Liver (tissue), 9 donors: ENCODE data around the gene FLNC. TPM values are rescaled to one million over a fixed set of nuclear protein-coding genes. Genes with fewer than 3 reads are reported as not detected.

Experiments
- DNase-seq: peaks from one replicate; pipeline ENCODE4 v3.0.0-alpha.2; 2017; ENCODE audit warnings: low spot score
- H3K27ac ChIP-seq, 2 donors: one replicate each; pipeline ENCODE4 v1.7.0; 2013; ENCODE audit warnings: inconsistent platforms in 2 of 2, low read length in 2 of 2, control low read depth in 1 of 2, low read depth in 1 of 2, mild to moderate bottlenecking in 1 of 2
- H3K27me3 ChIP-seq, 4 donors: one replicate each; pipeline versions ENCODE4 v1.6.1 to v1.7.0; 2013; ENCODE audit warnings: low read length in 3 of 4, inconsistent platforms in 1 of 4, mild to moderate bottlenecking in 1 of 4, moderate library complexity in 1 of 4; ENCODE audit not compliant: control insufficient read depth in 4 of 4, insufficient read depth in 4 of 4
- H3K36me3 ChIP-seq, 4 donors: one replicate each; pipeline versions ENCODE4 v1.6.1 to v1.7.0; 2013; ENCODE audit warnings: low read length in 3 of 4, mild to moderate bottlenecking in 3 of 4, low read depth in 1 of 4, moderate library complexity in 1 of 4; ENCODE audit not compliant: control insufficient read depth in 4 of 4, insufficient read depth in 3 of 4
- H3K4me1 ChIP-seq, 4 donors: one replicate each; pipeline versions ENCODE4 v1.6.1 to v1.7.0; 2013; ENCODE audit warnings: low read length in 3 of 4, mild to moderate bottlenecking in 3 of 4, moderate library complexity in 1 of 4; ENCODE audit not compliant: control insufficient read depth in 4 of 4, insufficient read depth in 4 of 4
- H3K4me3 ChIP-seq, 3 donors: one replicate each; pipeline versions ENCODE4 v1.6.1 to v1.7.0; 2013; ENCODE audit warnings: low read length in 3 of 3, control low read depth in 1 of 3, low read depth in 1 of 3, mild to moderate bottlenecking in 1 of 3
- H3K9ac ChIP-seq, 2 donors: one replicate each; pipeline ENCODE4 v1.7.0; 2013; ENCODE audit warnings: low read length in 2 of 2, mild to moderate bottlenecking in 2 of 2, moderate library complexity in 2 of 2, control low read depth in 1 of 2, low read depth in 1 of 2
- H3K9me3 ChIP-seq, 4 donors: one replicate each; pipeline versions ENCODE4 v1.6.1 to v1.7.0; 2013; ENCODE audit warnings: low read length in 3 of 4; ENCODE audit not compliant: control insufficient read depth in 4 of 4
- ATF3 ChIP-seq: IDR thresholded peaks from 2 replicates; pipeline ENCODE4 v1.6.1; 2016; ENCODE audit warnings: antibody characterized with exemption
- EGR1 ChIP-seq, 2 donors: IDR thresholded peaks; 2 replicates each; pipeline ENCODE4 v1.6.1; 2016 to 2018; ENCODE audit warnings: antibody characterized with exemption in 2 of 2, low read depth in 2 of 2
- FOXA1 ChIP-seq: IDR thresholded peaks from 2 replicates; pipeline ENCODE4 v1.6.1; 2016; ENCODE audit warnings: antibody characterized with exemption
- FOXA2 ChIP-seq: IDR thresholded peaks from 2 replicates; pipeline ENCODE4 v1.6.1; 2016; ENCODE audit warnings: antibody characterized with exemption
- GABPA ChIP-seq, 2 donors: IDR thresholded peaks in 1 of 2; conservative IDR thresholded peaks in 1 of 2; 2 replicates each; pipeline ENCODE4 v1.6.1; 2016; ENCODE audit warnings: antibody characterized with exemption in 2 of 2, mild to moderate bottlenecking in 1 of 2, moderate library complexity in 1 of 2
- HNF4A ChIP-seq, 2 donors: conservative IDR thresholded peaks; 2 replicates each; pipeline ENCODE4 v1.6.1; 2016; ENCODE audit warnings: antibody characterized with exemption in 2 of 2, mild to moderate bottlenecking in 2 of 2
- HNF4G ChIP-seq: IDR thresholded peaks from 2 replicates; pipeline ENCODE4 v1.6.1; 2016; ENCODE audit warnings: antibody characterized with exemption
- JUND ChIP-seq, 2 donors: IDR thresholded peaks; 2 replicates each; pipeline ENCODE4 v1.6.1; 2016; ENCODE audit warnings: antibody characterized with exemption in 2 of 2
- NR2F2 ChIP-seq: IDR thresholded peaks from 2 replicates; pipeline ENCODE4 v1.6.1; 2016; ENCODE audit warnings: antibody characterized with exemption
- RAD21 ChIP-seq, 2 donors: IDR thresholded peaks; 2 replicates each; pipeline ENCODE4 v1.6.1; 2016; ENCODE audit warnings: antibody characterized with exemption in 2 of 2, mild to moderate bottlenecking in 2 of 2
- REST ChIP-seq: IDR thresholded peaks from 2 replicates; pipeline ENCODE4 v1.6.1; 2016; ENCODE audit warnings: antibody characterized with exemption, mild to moderate bottlenecking
- RXRA ChIP-seq, 2 donors: IDR thresholded peaks; 2 replicates each; pipeline ENCODE4 v1.6.1; 2017 to 2018; ENCODE audit warnings: antibody characterized with exemption in 2 of 2, mild to moderate bottlenecking in 1 of 2
- SP1 ChIP-seq: IDR thresholded peaks from 2 replicates; pipeline ENCODE4 v1.6.1; 2018; ENCODE audit warnings: antibody characterized with exemption, mild to moderate bottlenecking
- TAF1 ChIP-seq: conservative IDR thresholded peaks from 2 replicates; pipeline ENCODE4 v1.6.1; 2016; ENCODE audit warnings: antibody characterized with exemption, mild to moderate bottlenecking
- YY1 ChIP-seq: IDR thresholded peaks from 2 replicates; pipeline ENCODE4 v1.6.1; 2016; ENCODE audit warnings: antibody characterized with exemption, mild to moderate bottlenecking
- ZBTB33 ChIP-seq: IDR thresholded peaks from 2 replicates; pipeline ENCODE4 v1.6.1; 2016; ENCODE audit warnings: antibody characterized with exemption
- WGBS: extraction: QIAGEN DNeasy Blood & Tissue Kit; methylation state at CpG from one replicate; pipeline ENCODE4 v1.1.7; 2013; 5-methylcytosine and 5-hydroxymethylcytosine counted together
- polyA plus RNA-seq, 2 donors: library from polyadenylated mRNA; stranded (reverse) in 1 of 2; unstranded in 1 of 2; fragments of 200-250 nt in 1 of 2; fragments of >200 nt in 1 of 2; fragmentation: Nextera tagmentation in 1 of 2; extraction: Ambion mirVana in 1 of 2; gene quantifications; one replicate each; pipeline versions ENCODE4 v1.2.1 to v1.2.3, GENCODE V29; 2013 to 2015
- total RNA-seq, 2 donors: library from RNA; depleted of rRNA; stranded (reverse); fragments of >200 nt; gene quantifications; one replicate each; pipeline ENCODE4 v1.2.3, GENCODE V29; 2014
- TF ChIP-seq, protein P1 (sequence below): fragments of 150-350 bp; IDR thresholded peaks from 2 replicates; pipeline ENCODE4 v1.5.1; 2017; ENCODE audit warnings: improper control_type of control experiment, low read depth, low read length; ENCODE audit not compliant: missing input control
- TF ChIP-seq, protein P2 (sequence below): IDR thresholded peaks from 2 replicates; pipeline ENCODE4 v1.6.1; 2016; ENCODE audit warnings: antibody characterized with exemption
- donor health status: healthy.
- donor health status: healthy.
- donor health status: healthy.
- donor health status: healthy.
- donor health status: healthy.

FLNC gene
- total and polyA plus RNA-seq, 4 donors = 0.03 to 2.3 (median 0.53) TPM

DNA sequence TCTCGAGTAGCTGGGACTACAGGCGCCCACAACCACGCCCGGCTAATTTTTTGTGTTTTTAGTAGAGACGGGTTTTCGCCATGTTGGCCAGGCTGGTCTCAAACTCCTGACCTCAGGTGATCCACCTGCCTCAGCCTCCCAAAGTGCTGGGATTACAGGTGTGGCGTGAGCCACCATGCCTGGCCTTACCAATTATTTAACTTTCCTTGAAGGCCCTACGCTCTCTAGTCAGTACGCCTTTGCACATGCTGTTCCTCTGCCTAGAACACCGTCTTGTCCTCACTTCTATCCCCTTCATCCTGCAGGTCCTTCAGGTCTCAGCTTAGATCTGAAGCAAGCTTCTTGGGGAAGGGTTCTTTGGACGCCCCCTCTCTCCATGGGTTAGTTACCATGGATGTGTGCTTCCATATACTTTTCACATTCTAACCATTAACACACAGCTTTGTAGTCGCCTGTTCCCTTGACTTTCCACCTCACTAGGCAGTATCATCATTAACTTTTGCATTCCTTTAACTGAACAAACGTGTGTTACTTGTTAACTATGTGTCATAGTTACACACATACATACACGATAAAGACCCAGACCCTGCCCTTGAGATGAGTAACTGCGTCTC, 31.9 kb downstream of the FLNC start:
- Histone ChIP-seq H3K36me3 (peaks cover 0 to 9% (median under 1%) of the 10 kb centered on the region in 4 donors), H3K4me1 (peaks cover 3 to 10% (median 6%) of the 10 kb centered on the region in 4 donors), H3K27ac (no peak overlapping the region), H3K4me3 (peak overlapping the region; percentile 16 to 81 (median 74)), H3K9ac (no peak overlapping the region), H3K27me3 (no peaks in the 10 kb centered on the region), H3K9me3 (no peaks in the 10 kb centered on the region)
- 76% methylated on average over 15 of the region's 15 CpGs for WGBS
- TF ChIP-seq TAF1 = no peak
- TF ChIP-seq RXRA (IDR thresholded peaks at IDR 0.05) = no peak
- no peak for TF ChIP-seq RAD21 (IDR thresholded peaks at IDR 0.05)
- TF ChIP-seq SP1 = no peak
- no peak for TF ChIP-seq REST
- no peak for TF ChIP-seq EGR1 (IDR thresholded peaks at IDR 0.05; ENCODE audit: low read depth in 2 of 2)
- no peak for TF ChIP-seq HNF4A (conservative IDR thresholded peaks at IDR 0.05)
- TF ChIP-seq JUND (IDR thresholded peaks at IDR 0.05) = no peak
- TF ChIP-seq NR2F2 = no peak
- no peak for TF ChIP-seq YY1
- TF ChIP-seq, protein P1, sequence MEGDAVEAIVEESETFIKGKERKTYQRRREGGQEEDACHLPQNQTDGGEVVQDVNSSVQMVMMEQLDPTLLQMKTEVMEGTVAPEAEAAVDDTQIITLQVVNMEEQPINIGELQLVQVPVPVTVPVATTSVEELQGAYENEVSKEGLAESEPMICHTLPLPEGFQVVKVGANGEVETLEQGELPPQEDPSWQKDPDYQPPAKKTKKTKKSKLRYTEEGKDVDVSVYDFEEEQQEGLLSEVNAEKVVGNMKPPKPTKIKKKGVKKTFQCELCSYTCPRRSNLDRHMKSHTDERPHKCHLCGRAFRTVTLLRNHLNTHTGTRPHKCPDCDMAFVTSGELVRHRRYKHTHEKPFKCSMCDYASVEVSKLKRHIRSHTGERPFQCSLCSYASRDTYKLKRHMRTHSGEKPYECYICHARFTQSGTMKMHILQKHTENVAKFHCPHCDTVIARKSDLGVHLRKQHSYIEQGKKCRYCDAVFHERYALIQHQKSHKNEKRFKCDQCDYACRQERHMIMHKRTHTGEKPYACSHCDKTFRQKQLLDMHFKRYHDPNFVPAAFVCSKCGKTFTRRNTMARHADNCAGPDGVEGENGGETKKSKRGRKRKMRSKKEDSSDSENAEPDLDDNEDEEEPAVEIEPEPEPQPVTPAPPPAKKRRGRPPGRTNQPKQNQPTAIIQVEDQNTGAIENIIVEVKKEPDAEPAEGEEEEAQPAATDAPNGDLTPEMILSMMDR = no peak
- no peak for TF ChIP-seq ATF3
- TF ChIP-seq GABPA (IDR thresholded peaks at IDR 0.05 in 1 of 2, conservative IDR thresholded peaks at IDR 0.05 in 1 of 2) = no peak
- no peak for TF ChIP-seq FOXA1
- TF ChIP-seq, protein P2, sequence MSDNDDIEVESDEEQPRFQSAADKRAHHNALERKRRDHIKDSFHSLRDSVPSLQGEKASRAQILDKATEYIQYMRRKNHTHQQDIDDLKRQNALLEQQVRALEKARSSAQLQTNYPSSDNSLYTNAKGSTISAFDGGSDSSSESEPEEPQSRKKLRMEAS = no peak
- TF ChIP-seq FOXA2 = no peak
- TF ChIP-seq ZBTB33 = no peak
- no peak for TF ChIP-seq HNF4G
- no peak for DNase-seq
